Aorta (tissue), 5 donors: ENCODE data around the gene GLMP. TPM values are rescaled to one million over a fixed set of nuclear protein-coding genes. Genes with fewer than 3 reads are reported as not detected.
A peak's percentile ranks its signal among the peaks of the same experiment; 100 is the strongest.

Experiments used
- ATAC-seq: fragments of 200-7000 bp; cut with Tn5 transposase; one replicate; pipeline ENCODE4 v1.9.1; 2022; ENCODE audit warnings: moderate library complexity; ENCODE audit not compliant: low FRiP score
- DNase-seq, 2 donors: peaks; one replicate each; pipeline ENCODE4 v3.0.0-alpha.2; 2020
- H3K27ac ChIP-seq, 2 donors: one replicate each; pipeline ENCODE4 v1.5.1; 2013; ENCODE audit warnings: low read length in 2 of 2, mild to moderate bottlenecking in 2 of 2, moderate library complexity in 2 of 2, control low read depth in 1 of 2, inconsistent platforms in 1 of 2, low read depth in 1 of 2
- H3K27me3 ChIP-seq, 2 donors: one replicate each; pipeline ENCODE4 v1.6.1; 2013; ENCODE audit warnings: control low read depth in 1 of 2, low read length in 1 of 2, mild to moderate bottlenecking in 1 of 2, moderate library complexity in 1 of 2; ENCODE audit not compliant: insufficient read depth in 2 of 2, control insufficient read depth in 1 of 2
- H3K36me3 ChIP-seq, 2 donors: one replicate each; pipeline ENCODE4 v1.6.1; 2013; ENCODE audit warnings: control low read depth in 1 of 2, low read length in 1 of 2, mild to moderate bottlenecking in 1 of 2; ENCODE audit not compliant: insufficient read depth in 2 of 2, control insufficient read depth in 1 of 2
- H3K4me1 ChIP-seq, 2 donors: one replicate each; pipeline ENCODE4 v1.6.1; 2013; ENCODE audit warnings: low read length in 2 of 2, control low read depth in 1 of 2, mild to moderate bottlenecking in 1 of 2, moderate library complexity in 1 of 2; ENCODE audit not compliant: insufficient read depth in 2 of 2, control insufficient read depth in 1 of 2
- H3K4me3 ChIP-seq, 2 donors: one replicate each; pipeline ENCODE4 v1.5.1; 2013; ENCODE audit warnings: low read length in 2 of 2, control low read depth in 1 of 2, mild to moderate bottlenecking in 1 of 2
- H3K9me3 ChIP-seq: one replicate; pipeline ENCODE4 v1.6.1; 2013; ENCODE audit warnings: mild to moderate bottlenecking, low read length; ENCODE audit not compliant: control insufficient read depth
- WGBS, 2 donors: extraction: QIAGEN DNeasy Blood & Tissue Kit; methylation state at CpG; one replicate each; pipeline ENCODE4 v1.1.7; 2013; 5-methylcytosine and 5-hydroxymethylcytosine counted together
- intact Hi-C, 2 donors: fragments of 100-400 bp; cut with DNase I; formaldehyde crosslinking; loops; one replicate each; pipeline versions ENCODE4 v1.14.2 to v1.15.0; 2022
- polyA plus RNA-seq, 2 donors: library from polyadenylated mRNA; stranded (reverse); fragments of 200-250 nt; gene quantifications; one replicate each; pipeline ENCODE4 v1.2.3, GENCODE V29; 2013
- total RNA-seq, 2 donors: library from RNA; stranded (reverse); fragmentation: NEBNext Ultra II Directional; extraction: Animal tissue kit (Norgen Biotek cat#: 25700); gene quantifications; one replicate each; pipeline ENCODE4 v1.2.1, GENCODE V29; 2021
- donor health status: healthy with polysubstance abuse.
- donor health status: Bipolar disorder and iron deficiency.
- donor health status: DM: no; HTN: no; CAD: no.
- donor health status: DM: no; HTN: no; CAD: no.
- donor health status: DM: yes; HTN: yes; CAD: no.

GLMP gene
- total and polyA plus RNA-seq, 4 donors: 36.4 to 57.1 (median 46.5) TPM

DNA sequence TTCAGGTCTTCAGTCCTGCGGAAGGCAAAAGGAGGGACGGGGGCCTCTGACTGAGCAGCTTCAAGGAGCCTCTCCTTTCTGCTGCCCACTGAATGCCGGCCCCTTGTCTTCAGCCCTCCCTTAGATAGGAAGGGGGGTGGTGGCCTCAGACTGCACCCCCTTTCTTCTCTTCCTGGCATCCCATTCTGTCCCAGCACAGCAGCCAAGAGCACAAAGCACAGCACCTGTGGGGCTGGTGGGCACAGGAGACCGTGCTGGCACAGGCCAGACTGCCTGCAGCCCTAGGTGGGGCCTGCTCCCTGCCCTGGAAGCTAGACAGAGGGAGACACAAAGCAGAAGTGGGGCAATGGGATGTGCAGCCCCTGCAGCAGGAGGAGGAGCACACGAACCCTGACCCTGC is 45.9 kb downstream of the GLMP start:
- Histone ChIP-seq H3K27me3 (no peaks in the 10 kb centered on the region), H3K4me3 (no peak overlapping the region), H3K27ac (no peak overlapping the region), H3K4me1 (no peaks in the 10 kb centered on the region), H3K36me3 (peaks cover 0 to 10% of the 10 kb centered on the region in 2 donors), H3K9me3 (no peaks in the 10 kb centered on the region)
- no peak for DNase-seq
- WGBS, 2 donors: 89% methylated on average over 5 of the region's 5 CpGs
- intact Hi-C loops: no loop called here
- no peak for ATAC-seq

DNA sequence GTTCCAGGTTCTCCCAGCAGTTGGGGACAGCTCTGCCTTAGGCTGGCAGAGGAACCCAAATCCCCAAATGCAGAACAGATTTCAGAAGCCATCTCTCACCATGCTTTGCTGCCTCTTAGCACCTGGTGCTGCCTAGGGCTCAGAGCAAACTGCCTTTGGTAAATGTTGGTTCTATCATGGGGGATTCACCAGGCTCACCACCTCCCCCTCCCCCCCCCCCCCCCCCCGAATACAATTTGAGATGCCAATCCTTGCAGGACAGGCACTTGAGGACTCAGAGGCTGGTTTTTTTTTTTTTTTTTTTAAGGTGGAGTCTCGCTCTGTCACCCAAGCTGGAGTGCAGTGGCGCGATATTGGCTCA is 47.2 kb downstream of the GLMP start:
- peaks cover 0 to 7% of the 10 kb centered on the region in 2 donors for H3K36me3 ChIP-seq
- H3K4me3 ChIP-seq: no peak overlapping the region
- ATAC-seq: no peak
- no peak for DNase-seq
- intact Hi-C loops: no loop called here
- 71 to 96% methylated on average over 3 to 4 of the region's 4 CpGs for WGBS, 2 donors
- no peaks in the 10 kb centered on the region for H3K9me3 ChIP-seq
- no peak overlapping the region for H3K27ac ChIP-seq
- no peaks in the 10 kb centered on the region for H3K27me3 ChIP-seq
- H3K4me1 ChIP-seq: no peaks in the 10 kb centered on the region

- H3K9me3 ChIP-seq: no peaks in the 10 kb centered on the region
- 25 to 29% methylated on average over 16 of the region's 16 CpGs for WGBS, 2 donors
- intact Hi-C loops: no loop called here
- no peak within 1 kb of the TSS for H3K4me3 ChIP-seq
- ATAC-seq (peak; percentile 31), DNase-seq (no peak)
- H3K36me3 ChIP-seq: peaks cover 0 to 5% of the 10 kb centered on the region in 2 donors
- H3K27ac ChIP-seq: no peak within 1 kb of the TSS
- H3K4me1 ChIP-seq: no peaks in the 10 kb centered on the region
- H3K27me3 ChIP-seq: no peaks in the 10 kb centered on the region
Measured at GRCh38 chr1:156247460-156248322, 47.8 kb downstream of the GLMP start, which contains the start of gene PAQR6. PAQR6 (minus strand) TSS chr1:156248056; CDS start chr1:156246731, 1,325 bp downstream.

DNA sequence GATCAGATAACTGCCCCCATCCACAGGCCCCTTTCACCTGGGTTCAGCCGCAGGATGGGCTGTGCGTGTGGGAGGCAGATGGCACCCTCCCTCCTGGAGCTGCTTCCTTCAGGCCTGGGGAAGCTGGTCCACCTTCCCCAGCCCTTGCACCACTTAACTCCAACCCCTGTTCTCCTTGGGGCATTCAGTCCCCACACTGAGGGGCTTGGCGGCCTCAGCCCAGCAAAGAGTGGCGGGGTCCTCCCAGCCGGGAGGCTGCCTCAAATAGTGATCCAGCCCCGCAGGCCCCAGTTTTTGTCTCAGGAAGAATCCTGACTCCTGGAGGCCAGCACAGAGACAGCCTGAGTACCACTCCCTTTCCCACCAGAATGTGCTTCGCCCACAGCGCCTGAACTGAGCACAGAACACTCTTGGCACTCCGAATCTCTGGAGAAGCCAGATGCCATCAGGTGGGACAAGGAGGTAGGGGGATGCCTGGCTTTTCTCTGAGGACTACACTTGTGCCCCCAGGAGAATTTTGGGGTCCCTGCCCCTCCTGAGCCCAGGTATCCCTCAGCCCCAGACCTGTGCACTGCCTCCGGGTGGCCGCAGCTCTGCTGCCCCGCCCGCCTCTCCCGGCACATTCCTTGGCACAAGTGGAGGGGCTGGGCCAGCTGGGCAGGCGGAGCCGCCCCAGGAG is 48.6 kb downstream of the GLMP start:
- WGBS, 2 donors: 37 to 43% methylated on average over 14 to 16 of the region's 16 CpGs
- no peaks in the 10 kb centered on the region for H3K9me3 ChIP-seq
- ATAC-seq (peak; percentile 52), DNase-seq (peak; percentile 64 to 81)
- H3K27ac ChIP-seq: no peak overlapping the region
- no peak overlapping the region for H3K4me3 ChIP-seq
- intact Hi-C loops: no loop called here
- no peaks in the 10 kb centered on the region for H3K4me1 ChIP-seq
- no peaks in the 10 kb centered on the region for H3K27me3 ChIP-seq
- peaks cover 0 to 5% of the 10 kb centered on the region in 2 donors for H3K36me3 ChIP-seq

- H3K4me1 ChIP-seq: no peaks in the 10 kb centered on the region
- intact Hi-C loops: no loop called here
- WGBS, 2 donors: 54 to 55% methylated on average over 10 of the region's 10 CpGs
- no peaks in the 10 kb centered on the region for H3K27me3 ChIP-seq
- no peak for DNase-seq
- H3K36me3 ChIP-seq: peaks cover 0 to 4% of the 10 kb centered on the region in 2 donors
- no peak overlapping the region for H3K27ac ChIP-seq
- H3K4me3 ChIP-seq: no peak overlapping the region
- no peak for ATAC-seq
- no peaks in the 10 kb centered on the region for H3K9me3 ChIP-seq
Measured at GRCh38 chr1:156246241-156246780, 49.2 kb downstream of the GLMP start.

DNA sequence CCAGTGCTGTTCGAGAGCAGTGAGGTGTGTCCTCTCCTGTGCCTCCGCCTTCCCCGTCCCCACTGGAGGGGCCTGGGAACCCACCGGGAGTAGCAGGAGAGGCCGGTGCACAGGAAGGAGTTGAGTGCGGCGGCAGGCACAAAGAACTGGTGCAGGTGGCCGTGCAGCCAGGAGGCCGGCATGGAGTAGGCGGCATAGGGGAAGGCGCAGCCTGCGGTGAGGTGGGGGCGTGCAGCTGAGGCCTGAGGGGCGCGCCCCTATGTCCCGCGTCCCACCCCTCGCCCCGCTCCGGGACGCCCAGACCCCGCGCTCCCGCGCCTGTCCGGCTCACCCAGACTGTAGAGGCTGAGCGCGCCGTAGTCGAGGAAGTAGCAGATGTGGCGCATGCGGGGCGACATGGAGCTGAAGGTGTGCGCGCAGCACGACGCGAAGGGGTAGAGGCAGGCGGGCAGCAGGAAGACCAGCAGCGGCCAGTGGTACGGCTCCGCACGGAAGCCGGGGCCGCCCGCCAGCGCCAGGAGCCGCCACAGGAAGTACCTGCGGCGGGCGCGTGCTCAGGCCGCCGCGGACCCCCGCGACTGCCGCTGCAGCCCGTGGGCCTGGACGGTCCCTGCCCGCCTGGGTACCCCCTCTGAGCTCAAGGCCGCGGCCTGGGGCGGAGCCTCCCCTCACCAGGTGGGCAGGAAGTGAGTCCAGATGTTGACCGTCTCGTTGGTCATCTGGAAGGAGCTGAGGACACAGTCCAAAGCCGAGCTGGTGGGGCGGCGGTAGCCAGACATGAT is 49.8 kb downstream of the GLMP start:
- H3K27ac ChIP-seq: no peak overlapping the region
- H3K27me3 ChIP-seq: no peaks in the 10 kb centered on the region
- H3K4me1 ChIP-seq: no peaks in the 10 kb centered on the region
- no peaks in the 10 kb centered on the region for H3K9me3 ChIP-seq
- WGBS, 2 donors: 4 to 5% methylated on average over 52 to 69 of the region's 69 CpGs
- ATAC-seq: no peak
- intact Hi-C loops: no loop called here
- no peak overlapping the region for H3K4me3 ChIP-seq
- peaks cover 0 to 1% of the 10 kb centered on the region in 2 donors for H3K36me3 ChIP-seq
- no peak for DNase-seq

DNA sequence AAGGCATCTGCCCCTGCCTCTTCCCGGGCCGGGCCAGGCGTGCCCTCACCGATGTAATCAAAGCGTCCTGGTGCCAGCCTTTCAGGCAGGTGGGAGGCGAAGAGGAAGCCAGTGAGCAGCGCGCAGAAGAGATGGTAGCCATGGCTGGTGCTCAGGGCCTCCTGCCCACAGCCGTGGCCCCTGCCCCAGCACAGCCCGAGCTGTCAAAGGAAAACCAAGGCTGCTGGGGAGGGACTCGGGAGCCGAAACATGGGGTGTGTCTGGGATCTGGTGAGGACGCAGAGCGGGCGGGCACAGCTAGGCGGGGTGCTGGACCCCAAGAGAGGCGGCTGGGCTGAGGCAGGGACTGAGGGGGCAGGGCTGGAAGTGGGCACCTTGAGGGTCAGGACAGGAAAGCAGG is 50.8 kb downstream of the GLMP start:
- Histone ChIP-seq H3K9me3 (no peaks in the 10 kb centered on the region), H3K4me3 (no peak overlapping the region), H3K27ac (no peak overlapping the region), H3K36me3 (no peaks in the 10 kb centered on the region), H3K4me1 (no peaks in the 10 kb centered on the region), H3K27me3 (no peaks in the 10 kb centered on the region)
- intact Hi-C loops: no loop called here
- no peak for ATAC-seq
- peak in 1 of 2 donors; percentile 63 for DNase-seq
- 90 to 91% methylated on average over 17 of the region's 17 CpGs for WGBS, 2 donors

DNA sequence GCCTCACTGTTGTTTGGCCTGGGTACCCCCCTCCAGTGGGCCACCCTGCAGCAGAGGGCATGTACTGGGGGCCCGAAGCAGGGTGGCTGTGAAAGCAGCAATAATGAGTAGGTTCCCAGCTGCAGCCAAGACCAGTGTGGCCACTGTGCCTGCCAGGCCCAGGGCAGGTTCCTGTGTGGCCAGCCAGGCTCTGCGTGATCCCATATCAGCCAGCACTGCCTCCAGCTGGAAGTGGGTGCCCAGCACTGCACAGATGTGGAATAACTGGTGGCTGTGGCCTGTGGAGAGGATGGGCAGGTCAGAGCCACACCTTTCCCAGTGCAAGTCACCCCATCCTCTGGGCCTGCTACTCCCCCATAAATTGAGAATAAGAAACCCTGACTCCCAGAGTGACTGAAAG is 51.4 kb downstream of the GLMP start:
- no peaks in the 10 kb centered on the region for H3K27me3 ChIP-seq
- no peak overlapping the region for H3K27ac ChIP-seq
- 77 to 84% methylated on average over 2 of the region's 2 CpGs for WGBS, 2 donors
- no peak for ATAC-seq
- H3K36me3 ChIP-seq: peaks cover 0 to 2% of the 10 kb centered on the region in 2 donors
- no peak overlapping the region for H3K4me3 ChIP-seq
- no peaks in the 10 kb centered on the region for H3K9me3 ChIP-seq
- intact Hi-C loops: no loop called here
- peak in 1 of 2 donors; percentile 63 for DNase-seq
- no peaks in the 10 kb centered on the region for H3K4me1 ChIP-seq
